ENCODE data around the gene TNFSF15.

- no peak for TF ChIP-seq CTCF (IDR thresholded peaks at IDR 0.05 in 2 of 3, conservative IDR thresholded peaks at IDR 0.05 in 1 of 3; ENCODE audit: borderline replicate concordance in 1 of 3, insufficient read depth in 1 of 3, low read depth in 2 of 3, low read length in 2 of 3)
- no peak for TF ChIP-seq POLR2AphosphoS5 (IDR thresholded peaks at IDR 0.05; ENCODE audit: low read depth, low read length)
- no peak for TF ChIP-seq POLR2A (IDR thresholded peaks at IDR 0.05; ENCODE audit: borderline replicate concordance, extremely low read depth, insufficient read depth, insufficient read length)
- no peak for TF ChIP-seq EZH2 (IDR thresholded peaks at IDR 0.05)
- no peak for TF ChIP-seq CEBPB (IDR thresholded peaks at IDR 0.05; ENCODE audit: low read depth)
- no peak for TF ChIP-seq RAD21 (IDR thresholded peaks at IDR 0.05; ENCODE audit: low read depth)
- TF ChIP-seq TCF7L2 (IDR thresholded peaks at IDR 0.05; ENCODE audit: borderline replicate concordance, extremely low read depth, insufficient read depth, insufficient read length) = no peak
- no peak for TF ChIP-seq ZNF274 (IDR thresholded peaks at IDR 0.05; ENCODE audit: low read depth, low read length)
- TF ChIP-seq MAX (IDR thresholded peaks at IDR 0.05) = no peak
- TF ChIP-seq SRF (IDR thresholded peaks at IDR 0.05; ENCODE audit: low read depth) = no peak
- TF ChIP-seq EGR1 (IDR thresholded peaks at IDR 0.05; ENCODE audit: low read depth) = no peak
- TF ChIP-seq EZH2phosphoT487 (IDR thresholded peaks at IDR 0.05; ENCODE audit: borderline replicate concordance) = no peak
Measured at GRCh38 chr9:114806526-114806900, 674 bp upstream of the TNFSF15 start.
